ENCODE measurements around the gene GALM.

Gene GALM

DNA sequence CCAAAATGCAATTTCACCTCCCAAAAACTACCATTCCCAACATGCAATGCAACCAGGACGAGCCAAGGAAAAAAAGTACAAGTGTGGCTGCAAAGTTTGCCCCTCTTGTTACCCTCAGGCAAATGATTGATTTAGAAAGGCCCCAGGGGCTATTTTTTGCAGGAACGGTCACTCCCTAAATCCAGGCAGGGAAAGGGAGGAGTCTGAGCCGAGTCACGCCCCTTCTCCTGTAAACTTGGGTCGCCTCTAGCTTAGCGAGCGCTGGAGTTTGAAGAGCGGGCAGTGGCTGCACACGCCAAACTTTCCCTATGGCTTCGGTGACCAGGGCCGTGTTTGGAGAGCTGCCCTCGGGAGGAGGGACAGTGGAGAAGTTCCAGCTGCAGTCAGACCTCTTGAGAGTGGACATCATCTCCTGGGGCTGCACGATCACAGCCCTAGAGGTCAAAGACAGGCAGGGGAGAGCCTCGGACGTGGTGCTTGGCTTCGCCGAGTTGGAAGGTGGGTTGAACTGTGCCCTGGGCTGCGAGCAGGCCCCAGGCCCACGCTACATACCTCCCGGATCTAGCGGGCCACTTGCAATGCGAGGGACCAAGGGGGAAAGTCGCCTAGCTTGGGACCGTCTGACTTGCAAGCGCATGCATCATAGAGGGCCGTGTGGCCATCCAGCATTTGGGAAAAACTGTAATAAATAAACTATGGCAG lies at the start of gene GALM:
Gene GALM (plus strand): TSS at position 261 of the 702 bp plus-strand sequence. CDS start 48 bp downstream, at position 309.
- Histone ChIP-seq H3K9ac (ENCODE audit: low read depth, low read length) (peak within 1 kb of the TSS; percentile 69), H3K4me1 (ENCODE audit: insufficient read depth, low read length) (peaks cover 15% of the 10 kb centered on the region), H3K36me3 (ENCODE audit: insufficient read depth, low read length) (no peaks in the 10 kb centered on the region), H3K9me3 (ENCODE audit: control insufficient read depth, insufficient read depth, low read length) (no peaks in the 10 kb centered on the region)

DNA sequence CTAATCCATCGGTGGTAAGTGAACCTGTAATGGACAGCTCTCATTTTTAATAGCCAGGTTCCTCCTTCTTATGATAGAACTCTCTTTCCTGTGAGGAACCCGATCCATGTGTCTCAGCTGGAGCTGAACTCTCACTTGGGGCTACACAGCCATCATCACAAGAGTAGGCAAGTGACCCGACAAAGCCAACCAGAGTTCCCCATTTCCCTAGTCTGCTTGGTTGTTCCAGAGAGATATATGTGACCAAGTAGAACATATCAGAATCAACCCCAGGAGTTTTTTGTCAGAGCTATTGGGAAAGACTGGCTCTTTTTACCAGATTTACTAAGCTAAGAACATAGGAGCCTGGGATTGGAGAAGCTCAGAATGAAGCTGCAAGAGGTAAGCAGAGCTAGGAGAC lies 48.6 kb upstream of the GALM start:
- Histone ChIP-seq H3K9ac (ENCODE audit: low read depth, low read length) (no peak overlapping the region), H3K9me3 (ENCODE audit: control insufficient read depth, insufficient read depth, low read length) (no peaks in the 10 kb centered on the region), H3K4me1 (ENCODE audit: insufficient read depth, low read length) (peaks cover 5% of the 10 kb centered on the region; the same call in 1 of the 2 replicates), H3K36me3 (ENCODE audit: insufficient read depth, low read length) (no peaks in the 10 kb centered on the region)

DNA sequence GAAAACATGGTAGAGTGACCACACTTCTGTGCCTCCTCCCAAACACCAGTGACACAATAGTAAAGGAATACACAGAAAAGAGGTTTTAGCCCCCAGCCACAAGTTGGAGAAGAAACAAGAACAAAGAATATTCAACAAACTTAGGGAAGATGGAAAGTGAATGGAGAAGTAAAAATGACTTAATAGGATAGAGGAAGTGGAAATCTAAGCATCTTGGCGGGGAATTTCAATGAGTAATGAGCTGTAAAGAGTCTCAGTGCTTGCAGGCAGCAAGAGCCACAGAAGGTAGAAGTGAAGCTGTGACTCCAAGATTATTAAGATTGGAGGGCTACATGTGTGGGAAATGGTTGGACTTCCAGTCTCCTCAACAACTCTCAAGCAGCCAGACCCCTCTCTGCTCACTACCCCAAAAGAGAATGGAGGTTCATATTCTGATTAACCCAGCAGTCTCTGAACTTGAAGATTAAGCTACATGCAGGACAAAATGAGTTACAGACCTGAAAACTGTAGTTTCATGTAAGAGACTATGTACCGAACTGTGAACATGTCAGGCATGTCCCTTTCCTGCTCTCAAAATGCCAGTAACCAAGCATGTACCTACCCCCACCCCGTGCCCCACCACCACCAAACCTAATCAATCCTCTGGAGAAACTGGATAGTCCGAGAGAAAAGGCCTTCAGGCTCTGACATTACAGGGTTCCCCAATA lies 46.3 kb upstream of the GALM start:
- Histone ChIP-seq H3K36me3 (ENCODE audit: insufficient read depth, low read length) (no peaks in the 10 kb centered on the region), H3K9me3 (ENCODE audit: control insufficient read depth, insufficient read depth, low read length) (no peaks in the 10 kb centered on the region), H3K9ac (ENCODE audit: low read depth, low read length) (no peak overlapping the region), H3K4me1 (ENCODE audit: insufficient read depth, low read length) (0 out of 2 replicates have a peak, but pooled peaks cover under 1% of the 10 kb centered on the region)

DNA sequence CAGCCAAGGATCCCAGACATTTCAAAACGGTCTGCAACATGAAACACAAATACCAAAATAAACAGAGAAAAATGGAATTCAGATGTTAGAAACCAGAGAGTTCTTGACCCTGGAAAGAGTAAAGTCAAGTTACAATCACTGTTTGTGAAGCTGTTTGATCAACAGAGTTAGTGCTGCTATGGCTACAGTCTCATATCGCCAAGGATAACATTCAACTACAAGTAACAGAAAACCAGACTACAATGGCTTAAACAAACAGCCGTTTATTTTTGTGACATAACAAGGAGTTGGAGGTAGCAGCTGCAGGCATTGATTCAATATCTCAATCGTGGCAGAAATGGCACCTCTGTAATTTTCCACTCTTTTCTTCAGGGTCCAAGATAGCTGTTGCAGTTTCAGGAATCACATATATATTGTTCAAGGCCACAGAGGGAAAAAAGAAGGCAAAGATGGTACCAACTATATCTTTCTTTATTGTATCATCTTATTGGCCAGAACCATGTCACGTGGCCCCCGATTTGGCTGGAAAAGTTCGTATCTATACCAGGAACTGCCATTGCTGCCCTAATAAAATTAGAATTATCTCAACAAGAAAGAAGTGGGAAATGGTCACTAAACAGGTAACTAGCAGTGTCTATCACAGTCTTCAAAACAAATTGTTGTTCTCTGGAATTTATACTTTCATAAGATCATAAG lies 45.5 kb upstream of the GALM start:
- Histone ChIP-seq H3K9me3 (ENCODE audit: control insufficient read depth, insufficient read depth, low read length) (no peaks in the 10 kb centered on the region), H3K9ac (ENCODE audit: low read depth, low read length) (no peak overlapping the region), H3K4me1 (ENCODE audit: insufficient read depth, low read length) (peaks cover 6% of the 10 kb centered on the region; the same call in 1 of the 2 replicates), H3K36me3 (ENCODE audit: insufficient read depth, low read length) (no peaks in the 10 kb centered on the region)

DNA sequence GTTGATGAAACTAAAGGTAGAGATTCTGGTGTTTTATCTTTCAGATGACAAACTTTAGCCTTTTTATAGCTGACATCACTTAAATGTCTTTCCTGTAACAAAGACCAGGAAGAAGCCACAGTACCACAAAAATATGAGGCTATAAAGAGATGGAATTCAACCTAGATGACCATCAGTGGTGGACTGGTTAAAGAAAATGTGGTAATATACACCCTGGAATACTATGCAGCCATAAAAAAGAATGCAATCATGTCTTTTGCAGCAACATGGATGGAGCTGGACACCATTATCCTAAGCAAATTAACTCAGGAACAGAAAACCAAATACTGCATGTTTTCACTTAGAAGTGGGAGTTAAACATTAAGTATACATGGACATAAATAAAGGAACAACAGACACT lies 44.9 kb upstream of the GALM start:
- H3K4me1 ChIP-seq (ENCODE audit: insufficient read depth, low read length) = peaks cover 6% of the 10 kb centered on the region; the same call in 1 of the 2 replicates
- H3K9me3 ChIP-seq (ENCODE audit: control insufficient read depth, insufficient read depth, low read length) = no peaks in the 10 kb centered on the region
- H3K36me3 ChIP-seq (ENCODE audit: insufficient read depth, low read length) = no peaks in the 10 kb centered on the region
- H3K9ac ChIP-seq (ENCODE audit: low read depth, low read length) = no peak overlapping the region

DNA sequence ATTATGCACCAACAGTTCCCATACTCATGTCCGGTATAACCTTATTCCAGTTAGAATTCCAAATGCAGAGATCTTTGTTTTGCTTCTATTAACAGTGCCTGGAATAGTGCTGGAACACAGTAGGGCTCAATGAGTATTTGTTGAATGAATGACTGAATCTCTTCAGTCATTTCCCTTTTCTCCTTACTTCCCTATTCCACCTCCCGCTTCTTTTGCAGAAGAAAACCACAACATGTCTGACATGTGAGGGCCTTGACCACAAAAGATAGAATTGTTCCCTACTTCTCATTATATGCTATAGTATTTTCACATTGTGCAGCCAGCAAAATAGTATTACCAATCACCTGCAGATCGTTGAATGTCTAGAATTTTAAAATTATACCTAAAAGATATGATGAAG lies 43.7 kb upstream of the GALM start:
- H3K9me3 ChIP-seq (ENCODE audit: control insufficient read depth, insufficient read depth, low read length) = no peaks in the 10 kb centered on the region
- no peaks in the 10 kb centered on the region for H3K36me3 ChIP-seq (ENCODE audit: insufficient read depth, low read length)
- H3K9ac ChIP-seq (ENCODE audit: low read depth, low read length) = no peak overlapping the region
- peaks cover 6% of the 10 kb centered on the region; the same call in 1 of the 2 replicates for H3K4me1 ChIP-seq (ENCODE audit: insufficient read depth, low read length)

DNA sequence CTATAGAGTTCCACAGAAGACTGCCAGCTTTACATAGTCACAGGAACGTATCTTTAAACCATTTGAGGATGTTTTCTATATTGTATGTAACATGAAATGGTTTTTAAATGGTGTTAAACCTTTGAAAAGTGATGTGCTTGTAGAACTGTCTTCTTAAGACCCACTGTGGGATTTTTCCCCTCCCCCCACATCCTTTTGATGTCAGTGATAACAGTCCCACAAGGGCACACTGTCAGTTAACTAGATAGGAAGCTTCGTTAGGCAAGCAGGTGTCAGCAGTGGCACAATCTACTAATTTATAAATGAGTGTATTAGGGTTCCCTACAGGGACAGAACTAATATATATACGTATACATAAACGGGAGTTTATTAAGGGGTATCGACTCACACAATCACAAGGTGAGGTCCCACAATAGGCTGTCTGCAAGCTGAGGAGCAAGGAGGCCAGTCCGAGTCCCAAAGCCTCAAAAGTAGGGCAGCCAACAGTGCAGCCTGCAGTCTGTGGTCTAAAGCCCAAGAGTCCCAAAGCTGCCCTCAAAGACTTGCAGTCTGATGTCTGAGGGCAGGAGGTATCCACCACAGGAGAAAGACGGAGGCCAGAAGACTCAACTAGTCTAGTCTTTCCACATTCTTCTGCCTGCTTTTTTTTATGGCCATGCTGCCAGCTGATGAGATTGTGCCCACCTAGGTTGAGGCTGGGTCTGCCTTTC lies 39.4 kb upstream of the GALM start:
- Histone ChIP-seq H3K9me3 (ENCODE audit: control insufficient read depth, insufficient read depth, low read length) (no peaks in the 10 kb centered on the region), H3K9ac (ENCODE audit: low read depth, low read length) (no peak overlapping the region), H3K36me3 (ENCODE audit: insufficient read depth, low read length) (no peaks in the 10 kb centered on the region), H3K4me1 (ENCODE audit: insufficient read depth, low read length) (peaks cover 6% of the 10 kb centered on the region; the same call in 1 of the 2 replicates)

DNA sequence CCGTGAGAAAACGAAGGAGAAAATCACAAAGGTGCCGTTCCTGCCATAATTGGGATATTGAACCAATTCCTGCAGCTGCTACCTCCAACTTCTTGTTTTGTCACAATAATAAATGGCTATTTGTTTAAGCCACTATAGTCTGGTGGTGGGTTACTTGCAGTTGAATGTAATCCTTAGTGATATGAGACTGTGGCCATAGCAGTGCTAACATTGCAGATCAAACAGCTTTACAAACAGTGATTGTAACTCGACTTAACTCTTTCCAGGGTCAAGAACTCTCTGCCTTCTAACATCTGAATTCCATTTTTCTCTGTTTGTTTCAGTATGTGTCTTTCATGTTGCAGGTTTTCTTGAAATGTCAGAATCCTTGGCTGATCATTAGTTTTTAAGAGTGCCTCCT lies 38.5 kb upstream of the GALM start:
- Histone ChIP-seq H3K9me3 (ENCODE audit: control insufficient read depth, insufficient read depth, low read length) (no peaks in the 10 kb centered on the region), H3K36me3 (ENCODE audit: insufficient read depth, low read length) (no peaks in the 10 kb centered on the region), H3K4me1 (ENCODE audit: insufficient read depth, low read length) (peaks cover 6% of the 10 kb centered on the region; the same call in 1 of the 2 replicates), H3K9ac (ENCODE audit: low read depth, low read length) (no peak overlapping the region)

DNA sequence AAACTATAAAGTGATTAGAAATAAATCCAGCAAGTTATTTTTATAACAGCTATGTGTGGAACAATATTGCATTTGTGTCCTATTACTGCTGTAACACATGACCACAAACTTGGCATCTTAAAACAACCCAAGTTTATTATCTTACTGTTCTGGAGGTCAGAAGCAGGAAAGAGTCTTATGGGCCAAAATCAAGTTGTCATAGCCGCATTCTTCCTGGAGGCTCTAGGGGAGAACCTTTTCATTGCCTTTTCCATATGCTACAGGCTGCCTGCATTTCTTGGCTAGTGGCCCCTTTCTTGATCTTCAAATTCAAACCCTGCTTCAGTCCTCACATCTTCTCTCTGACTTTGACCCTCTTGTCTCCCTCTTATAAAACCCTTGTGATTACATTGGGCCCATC lies 36.2 kb upstream of the GALM start:
- H3K4me1 ChIP-seq (ENCODE audit: insufficient read depth, low read length) = peaks cover 5% of the 10 kb centered on the region; the same call in 1 of the 2 replicates
- H3K9me3 ChIP-seq (ENCODE audit: control insufficient read depth, insufficient read depth, low read length) = no peaks in the 10 kb centered on the region
- no peaks in the 10 kb centered on the region for H3K36me3 ChIP-seq (ENCODE audit: insufficient read depth, low read length)
- no peak overlapping the region for H3K9ac ChIP-seq (ENCODE audit: low read depth, low read length)

DNA sequence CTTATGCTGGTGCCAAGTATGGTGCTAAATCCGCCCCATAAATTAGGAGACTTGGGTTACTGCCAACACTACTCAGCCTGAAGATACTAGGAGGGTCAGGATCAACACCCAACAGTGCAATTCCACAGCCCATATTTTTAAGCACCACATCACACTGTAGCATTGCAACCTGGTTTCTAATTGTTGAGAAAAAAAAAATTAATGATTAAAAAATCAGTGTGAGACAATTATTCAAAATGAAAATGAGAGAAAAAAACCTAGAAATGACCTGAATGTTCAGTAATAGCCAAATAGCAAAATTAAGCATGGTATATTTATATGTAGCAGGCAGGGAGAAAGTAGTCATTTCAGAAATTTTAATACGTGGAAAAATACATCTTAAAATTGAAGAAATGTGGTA lies 33.9 kb upstream of the GALM start:
- Histone ChIP-seq H3K9me3 (ENCODE audit: control insufficient read depth, insufficient read depth, low read length) (no peaks in the 10 kb centered on the region), H3K36me3 (ENCODE audit: insufficient read depth, low read length) (no peaks in the 10 kb centered on the region), H3K4me1 (ENCODE audit: insufficient read depth, low read length) (no peaks in the 10 kb centered on the region), H3K9ac (ENCODE audit: low read depth, low read length) (no peak overlapping the region)

DNA sequence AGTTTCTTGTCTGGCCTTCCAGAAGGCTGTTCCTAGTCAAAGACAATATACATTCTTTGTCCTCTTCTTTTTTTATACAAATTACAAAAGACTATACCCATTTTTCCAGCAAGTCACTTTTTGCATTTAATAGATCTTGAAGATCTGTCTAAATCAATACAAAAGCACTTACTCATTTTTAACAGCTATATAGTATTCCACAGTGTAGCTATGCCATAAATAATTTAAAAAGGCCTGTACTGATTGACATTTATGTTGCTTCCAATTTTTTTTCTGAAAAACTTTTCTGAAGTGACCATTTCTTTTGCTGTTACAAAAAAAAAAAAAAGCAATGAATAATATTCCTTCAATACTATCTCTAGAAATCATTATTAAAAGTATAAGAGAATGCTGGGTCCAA lies 32.9 kb upstream of the GALM start:
- Histone ChIP-seq H3K36me3 (ENCODE audit: insufficient read depth, low read length) (no peaks in the 10 kb centered on the region), H3K4me1 (ENCODE audit: insufficient read depth, low read length) (no peaks in the 10 kb centered on the region), H3K9me3 (ENCODE audit: control insufficient read depth, insufficient read depth, low read length) (no peaks in the 10 kb centered on the region), H3K9ac (ENCODE audit: low read depth, low read length) (no peak overlapping the region)

DNA sequence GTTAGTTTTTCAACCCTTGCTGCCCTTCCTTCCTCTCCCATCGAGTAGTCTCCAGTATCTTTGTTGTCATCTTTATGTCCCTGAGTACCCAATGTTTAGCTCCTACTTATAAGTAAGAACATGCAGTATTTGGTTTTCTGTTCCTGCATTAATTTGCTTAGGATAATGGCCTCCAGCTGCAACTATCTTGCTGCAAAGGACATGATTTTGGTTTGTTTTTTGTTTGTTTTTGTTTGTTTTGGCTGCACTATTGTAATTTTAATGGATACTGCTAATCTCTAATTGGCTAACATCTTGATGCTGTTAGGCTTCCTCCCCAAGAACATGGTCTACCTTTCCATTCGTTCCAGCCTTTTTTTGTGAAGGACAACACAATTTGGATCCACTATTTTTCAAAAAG lies 32.0 kb upstream of the GALM start:
- Histone ChIP-seq H3K9ac (ENCODE audit: low read depth, low read length) (no peak overlapping the region), H3K36me3 (ENCODE audit: insufficient read depth, low read length) (no peaks in the 10 kb centered on the region), H3K9me3 (ENCODE audit: control insufficient read depth, insufficient read depth, low read length) (no peaks in the 10 kb centered on the region), H3K4me1 (ENCODE audit: insufficient read depth, low read length) (no peaks in the 10 kb centered on the region)

DNA sequence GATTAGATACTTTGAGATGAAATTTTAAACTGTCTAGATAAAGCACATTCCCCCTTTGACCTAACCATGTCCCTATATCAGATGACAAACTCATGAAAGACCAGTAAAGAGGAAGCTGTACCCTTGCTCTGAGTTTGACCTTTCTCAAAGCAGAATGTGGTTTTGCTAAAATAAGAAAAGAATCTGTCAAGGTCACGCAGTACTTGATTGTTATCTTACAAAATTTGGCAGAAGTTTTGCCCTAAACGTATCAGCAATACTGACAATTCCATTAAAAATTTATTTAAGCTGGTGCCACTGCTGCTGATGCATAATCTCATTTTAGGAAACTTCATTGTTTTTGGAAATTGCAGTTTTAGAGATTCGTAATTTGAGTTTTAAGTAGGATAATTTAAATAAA lies 31.2 kb upstream of the GALM start:
- Histone ChIP-seq H3K9me3 (ENCODE audit: control insufficient read depth, insufficient read depth, low read length) (no peaks in the 10 kb centered on the region), H3K36me3 (ENCODE audit: insufficient read depth, low read length) (no peaks in the 10 kb centered on the region), H3K4me1 (ENCODE audit: insufficient read depth, low read length) (no peaks in the 10 kb centered on the region), H3K9ac (ENCODE audit: low read depth, low read length) (no peak overlapping the region)

DNA sequence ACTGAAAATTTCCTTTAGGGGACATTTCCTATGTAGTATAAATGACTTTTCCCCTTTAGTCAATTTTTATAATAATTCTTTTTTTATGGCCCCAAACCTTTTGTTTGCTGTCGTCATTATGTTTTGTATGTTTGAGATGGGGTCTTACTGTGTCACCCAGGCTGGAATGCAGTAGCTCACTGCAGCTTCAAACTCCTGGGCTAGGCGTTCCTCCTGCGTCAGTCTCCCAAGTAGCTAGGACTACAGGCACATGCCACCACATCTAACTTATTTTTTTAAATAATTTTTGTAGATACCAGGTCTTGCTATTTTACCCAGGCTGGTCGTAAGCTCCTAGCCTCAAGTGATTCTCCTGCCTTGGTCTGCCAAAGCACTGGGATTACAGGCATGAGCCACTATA lies 30.8 kb upstream of the GALM start:
- no peaks in the 10 kb centered on the region for H3K36me3 ChIP-seq (ENCODE audit: insufficient read depth, low read length)
- no peaks in the 10 kb centered on the region for H3K4me1 ChIP-seq (ENCODE audit: insufficient read depth, low read length)

More for the DNA sequence above, 30.8 kb upstream of the GALM start:
- H3K9me3 ChIP-seq (ENCODE audit: control insufficient read depth, insufficient read depth, low read length) = no peaks in the 10 kb centered on the region
- no peak overlapping the region for H3K9ac ChIP-seq (ENCODE audit: low read depth, low read length)
